AG04450 (cell line): ENCODE results near the gene TRIOBP. TPM values are rescaled to one million over a fixed set of nuclear protein-coding genes. Genes with fewer than 3 reads are reported as not detected.

Source experiments
- CTCF ChIA-PET: fragments of 300-600, 350-600 bp; formaldehyde crosslinking; extraction: SDS; loops from one replicate; lab custom pipeline; 2022; ENCODE audit warnings: antibody characterized with exemption, inconsistent platforms; lab: Charles Lee
- POLR2A ChIA-PET: fragments of 350-600 bp; formaldehyde crosslinking; extraction: SDS; loops from one replicate; lab custom pipeline; 2021; ENCODE audit warnings: antibody characterized with exemption, inconsistent platforms; lab: Yijun Ruan, JAX
- DNase-seq: peaks from one replicate; pipeline ENCODE4 v3.0.0-alpha.2; 2011; ENCODE audit warnings: low read depth, low spot score
- H3K27ac ChIP-seq: one replicate; pipeline ENCODE4 v1.5.1; 2012; ENCODE audit warnings: low read depth, low read length, control low read depth
- H3K27me3 ChIP-seq: one replicate; pipeline ENCODE4 v1.6.0; 2012; ENCODE audit warnings: low read length; ENCODE audit not compliant: control insufficient read depth, insufficient read depth
- H3K4me3 ChIP-seq: 2 replicates; pipeline ENCODE4 v1.5.1; 2011; ENCODE audit warnings: mild to moderate bottlenecking, low read depth, low read length, control low read depth
- H3K9me3 ChIP-seq: 2 replicates; pipeline ENCODE4 v1.5.1; 2012; ENCODE audit warnings: low read length; ENCODE audit not compliant: control insufficient read depth, insufficient read depth
- CTCF ChIP-seq: IDR thresholded peaks from 2 replicates; pipeline ENCODE4 v1.5.1; 2011; ENCODE audit warnings: low read depth, low read length, control low read depth, inconsistent platforms
- polyA plus RNA-seq: library from polyadenylated mRNA; depleted of rRNA; stranded (reverse); fragments of >200 nt; gene quantifications from 2 replicates; pipeline ENCODE4 v1.2.3, GENCODE V29; 2011

Gene TRIOBP
- polyA plus RNA-seq, 1 experiment: 37.0 TPM

- CTCF ChIA-PET: interaction anchor here (0.7 to 1.6 kb wide), 4 partner anchors 8 to 116 kb away, joined by 3 to 16 read pairs (median 4); no protein-coding TSS in a partner anchor
- no peaks in the 10 kb centered on the region; the same call in 1 of the 2 replicates for H3K9me3 ChIP-seq
- 0 out of 2 replicates have a peak, but pooled peaks have one; percentile 9 for TF ChIP-seq CTCF
- DNase-seq: peak; percentile 98
- POLR2A ChIA-PET: interaction anchor here (0.6 to 4.1 kb wide), 21 partner anchors 11 to 133 kb away, joined by 3 to 52 read pairs (median 8); partner anchors contain the start of genes GCAT, GGA1, LGALS2 and NOL12
- peak within 1 kb of the TSS; percentile 94 for H3K27ac ChIP-seq
- H3K27me3 ChIP-seq: no peaks in the 10 kb centered on the region
- peak within 1 kb of the TSS; percentile 97 for H3K4me3 ChIP-seq
Observed at GRCh38 chr22:37674951-37675929, 21.6 kb upstream of the TRIOBP start, which contains the start of gene LGALS1. TSS of gene LGALS1 (plus strand) at chr22:37675636. CDS start at chr22:37675703, 67 bp downstream.

GRCh38 chr22:37675930-37676735, 20.7 kb upstream of the TRIOBP start:
- Histone ChIP-seq H3K27me3 (no peaks in the 10 kb centered on the region), H3K27ac (peak overlapping the region; percentile 72), H3K9me3 (no peaks in the 10 kb centered on the region; the same call in 1 of the 2 replicates), H3K4me3 (peak overlapping the region; percentile 97)
- POLR2A ChIA-PET: interaction anchor here (0.6 to 4.1 kb wide), 14 partner anchors 10 to 129 kb away, joined by 3 to 52 read pairs (median 13); partner anchors contain the start of genes GGA1, NOL12 and PDXP
- CTCF ChIA-PET: interaction anchor here (0.5 to 1.6 kb wide), 2 partner anchors 12 to 33 kb away, joined by 6 to 16 read pairs; no protein-coding TSS in a partner anchor
- no peak for DNase-seq
- no peak for TF ChIP-seq CTCF

- no peak for TF ChIP-seq CTCF
- ChIA-PET CTCF (interaction anchor here (0.5 kb wide), 1 partner anchor 13 kb away, joined by 6 read pairs; no protein-coding TSS in a partner anchor), POLR2A (interaction anchor here (0.6 to 4.1 kb wide), 9 partner anchors 13 to 124 kb away, joined by 3 to 52 read pairs (median 7); no protein-coding TSS in a partner anchor)
- peak; percentile 96 for DNase-seq
- Histone ChIP-seq H3K4me3 (peak overlapping the region; percentile 97), H3K27ac (peak overlapping the region; percentile 72), H3K27me3 (no peaks in the 10 kb centered on the region), H3K9me3 (no peaks in the 10 kb centered on the region; the same call in 1 of the 2 replicates)
Observed at GRCh38 chr22:37676736-37677492, 19.9 kb upstream of the TRIOBP start.

- Histone ChIP-seq H3K9me3 (no peaks in the 10 kb centered on the region; the same call in 1 of the 2 replicates), H3K4me3 (peak overlapping the region; percentile 97), H3K27ac (peak overlapping the region; percentile 72), H3K27me3 (no peaks in the 10 kb centered on the region)
- DNase-seq: no peak
- POLR2A ChIA-PET: interaction anchor here (0.7 to 4.1 kb wide), 6 partner anchors 13 to 64 kb away, joined by 3 to 52 read pairs (median 6); no protein-coding TSS in a partner anchor
- CTCF ChIA-PET: interaction anchor here (10.2 kb wide), 1 partner anchor 34 kb away, joined by 101 read pairs; no protein-coding TSS in a partner anchor
- no peak for TF ChIP-seq CTCF
Observed at GRCh38 chr22:37677493-37677974, 19.3 kb upstream of the TRIOBP start.
